Measurements from ENCODE around the gene TRIM63.

The TRIM63 gene

GRCh38 chr1:26012864-26013263 lies 54.6 kb downstream of the TRIM63 start:
- DNase-seq (ENCODE audit: extremely low read depth, low read depth), result no peak
- TF ChIP-seq CTCF (IDR thresholded peaks at IDR 0.05; ENCODE audit: low read depth, low read length, missing control alignments), result no peak
- H3K4me3 ChIP-seq (replicated peaks; ENCODE audit: low read depth, low read length), result no peak overlapping the region

GRCh38 chr1:26010825-26011224 lies 56.6 kb downstream of the TRIM63 start:
- no peak for TF ChIP-seq CTCF (IDR thresholded peaks at IDR 0.05; ENCODE audit: low read depth, low read length, missing control alignments)
- no peak for DNase-seq (ENCODE audit: extremely low read depth, low read depth)
- H3K4me3 ChIP-seq (replicated peaks; ENCODE audit: low read depth, low read length), result no peak overlapping the region

GRCh38 chr1:26009796-26010447 lies 57.5 kb downstream of the TRIM63 start:
- no peak for DNase-seq (ENCODE audit: extremely low read depth, low read depth)
- TF ChIP-seq CTCF (IDR thresholded peaks at IDR 0.05; ENCODE audit: low read depth, low read length, missing control alignments), result peak; percentile 36
- no peak overlapping the region for H3K4me3 ChIP-seq (replicated peaks; ENCODE audit: low read depth, low read length)

GRCh38 chr1:26006710-26007109 lies 60.7 kb downstream of the TRIM63 start:
- no peak overlapping the region for H3K4me3 ChIP-seq (replicated peaks; ENCODE audit: low read depth, low read length)
- no peak for DNase-seq (ENCODE audit: extremely low read depth, low read depth)
- no peak for TF ChIP-seq CTCF (IDR thresholded peaks at IDR 0.05; ENCODE audit: low read depth, low read length, missing control alignments)

GRCh38 chr1:26005434-26006105 lies 61.9 kb downstream of the TRIM63 start:
- H3K4me3 ChIP-seq (replicated peaks; ENCODE audit: low read depth, low read length), result no peak overlapping the region
- TF ChIP-seq CTCF (IDR thresholded peaks at IDR 0.05; ENCODE audit: low read depth, low read length, missing control alignments), result no peak
- DNase-seq (ENCODE audit: extremely low read depth, low read depth), result no peak

GRCh38 chr1:26003756-26004155 lies 63.7 kb downstream of the TRIM63 start:
- no peak for TF ChIP-seq CTCF (IDR thresholded peaks at IDR 0.05; ENCODE audit: low read depth, low read length, missing control alignments)
- no peak overlapping the region for H3K4me3 ChIP-seq (replicated peaks; ENCODE audit: low read depth, low read length)
- DNase-seq (ENCODE audit: extremely low read depth, low read depth), result no peak

Measured in HFF-Myc (cell line).